ENCODE measurements around the gene PCID2.

- TF ChIP-seq ZNF660 (CRISPR knock-in tag; IDR thresholded peaks at IDR 0.05; ENCODE audit: borderline replicate concordance, low read depth) (no peak), ZNF766 (CRISPR knock-in tag; IDR thresholded peaks at IDR 0.05; ENCODE audit: borderline replicate concordance) (no peak), TBX3 (IDR thresholded peaks at IDR 0.05; ENCODE audit: borderline replicate concordance) (no peak), ZNF800 (CRISPR knock-in tag; IDR thresholded peaks at IDR 0.05) (no peak), ZBTB43 (CRISPR knock-in tag; conservative IDR thresholded peaks at IDR 0.05) (no peak)
Observed at GRCh38 chr13:113204378-113204734, 4.1 kb downstream of the PCID2 start.

All from HepG2 (cell line).